ENCODE data around the gene KRT34.
"Not testable (repeated sequence)": the region's sequence is repeated elsewhere in the genome, so short reads cannot be mapped to it uniquely, and the experiment has no call there.

Gene KRT34

GRCh38 chr17:41366070-41366469 lies 16.0 kb downstream of the KRT34 start:
- no peak for DNase-seq (ENCODE audit: low read depth)

DNA sequence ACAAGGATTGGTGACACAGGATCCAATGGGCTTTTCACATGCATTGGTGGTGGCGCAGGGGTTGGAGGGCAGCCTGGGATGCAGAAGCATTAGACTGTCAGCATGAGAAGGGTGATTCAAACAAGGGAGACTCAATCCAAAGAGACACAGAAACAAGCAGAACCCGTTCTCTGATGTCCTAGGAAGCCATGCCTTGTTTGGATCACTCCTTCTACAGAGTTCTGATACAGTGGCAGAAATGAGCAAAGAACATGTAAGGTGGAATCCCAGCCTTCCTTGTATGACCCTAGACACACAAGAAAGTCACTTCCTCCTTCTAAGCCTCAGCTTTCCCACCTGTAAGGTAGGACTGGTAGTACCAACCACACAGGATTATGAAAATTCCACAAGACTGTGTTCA lies 18.2 kb downstream of the KRT34 start:
- no peak for DNase-seq (ENCODE audit: low read depth)

GRCh38 chr17:41360296-41360995 lies 21.7 kb downstream of the KRT34 start:
- DNase-seq (ENCODE audit: low read depth) = no peak

- no peak for DNase-seq (ENCODE audit: low read depth)
Observed at GRCh38 chr17:41354536-41354935, 27.6 kb downstream of the KRT34 start.

DNA sequence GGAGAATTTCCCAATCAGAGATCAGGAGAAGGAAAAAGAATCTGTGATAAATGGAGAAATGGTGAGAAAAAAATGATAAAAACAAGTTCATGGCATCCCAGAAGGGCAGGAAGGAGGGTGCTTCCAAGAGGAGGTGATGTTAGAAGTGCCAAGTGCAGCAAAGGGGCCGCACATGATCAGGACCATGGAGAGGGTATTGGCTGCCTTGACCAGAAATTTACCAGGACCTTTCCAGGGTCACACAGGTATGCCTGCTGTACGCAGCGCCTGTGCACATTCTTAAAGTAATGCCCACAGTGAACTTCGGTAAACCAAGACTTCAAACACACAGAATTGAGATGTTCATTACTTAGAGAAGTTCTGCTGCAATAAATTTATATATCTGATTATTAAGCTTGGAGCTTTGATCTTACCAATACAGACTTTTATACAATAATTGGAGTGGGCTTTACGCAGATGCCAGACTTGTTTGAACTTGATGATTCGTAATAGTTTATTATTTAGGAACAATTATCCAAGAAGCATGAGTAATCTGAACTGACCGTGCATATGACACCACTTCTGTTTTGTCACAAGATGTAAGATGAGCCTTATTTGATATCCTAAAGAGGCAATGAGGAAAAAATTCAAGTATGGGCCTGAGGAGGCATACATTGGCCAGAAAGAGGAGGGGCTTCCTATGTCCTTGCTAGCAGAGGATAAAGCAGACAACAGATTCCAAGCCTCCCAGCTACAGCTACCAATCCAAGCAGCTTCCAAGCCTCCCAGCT lies 29.3 kb downstream of the KRT34 start:
- no peak for DNase-seq (ENCODE audit: low read depth)

DNA sequence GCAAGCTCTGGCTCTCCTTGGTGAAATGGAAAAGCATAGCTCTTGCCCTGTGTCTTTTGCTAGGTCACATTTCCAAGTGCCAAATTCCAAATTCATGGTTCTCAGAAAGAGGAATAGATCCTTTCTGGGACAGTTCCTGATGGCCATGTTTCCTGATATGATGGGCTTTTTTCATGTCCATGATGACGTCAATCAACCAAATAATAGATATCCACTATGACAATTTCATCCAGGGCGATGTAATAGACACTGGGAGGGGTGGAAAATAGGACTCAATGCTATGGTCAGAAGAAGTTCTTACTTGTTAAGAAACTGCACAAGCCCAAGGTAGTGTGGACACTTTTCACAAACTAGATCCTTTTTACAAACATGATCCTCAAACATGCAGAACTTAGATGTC lies 30.9 kb downstream of the KRT34 start:
- no peak for DNase-seq (ENCODE audit: low read depth)

- not testable (repeated sequence) for DNase-seq (ENCODE audit: low read depth)
Observed at GRCh38 chr17:41350381-41350878, 31.7 kb downstream of the KRT34 start, which contains the start of gene KRT33A. TSS of gene KRT33A (minus strand) at chr17:41350828. CDS start at chr17:41350767, 61 bp downstream.

DNA sequence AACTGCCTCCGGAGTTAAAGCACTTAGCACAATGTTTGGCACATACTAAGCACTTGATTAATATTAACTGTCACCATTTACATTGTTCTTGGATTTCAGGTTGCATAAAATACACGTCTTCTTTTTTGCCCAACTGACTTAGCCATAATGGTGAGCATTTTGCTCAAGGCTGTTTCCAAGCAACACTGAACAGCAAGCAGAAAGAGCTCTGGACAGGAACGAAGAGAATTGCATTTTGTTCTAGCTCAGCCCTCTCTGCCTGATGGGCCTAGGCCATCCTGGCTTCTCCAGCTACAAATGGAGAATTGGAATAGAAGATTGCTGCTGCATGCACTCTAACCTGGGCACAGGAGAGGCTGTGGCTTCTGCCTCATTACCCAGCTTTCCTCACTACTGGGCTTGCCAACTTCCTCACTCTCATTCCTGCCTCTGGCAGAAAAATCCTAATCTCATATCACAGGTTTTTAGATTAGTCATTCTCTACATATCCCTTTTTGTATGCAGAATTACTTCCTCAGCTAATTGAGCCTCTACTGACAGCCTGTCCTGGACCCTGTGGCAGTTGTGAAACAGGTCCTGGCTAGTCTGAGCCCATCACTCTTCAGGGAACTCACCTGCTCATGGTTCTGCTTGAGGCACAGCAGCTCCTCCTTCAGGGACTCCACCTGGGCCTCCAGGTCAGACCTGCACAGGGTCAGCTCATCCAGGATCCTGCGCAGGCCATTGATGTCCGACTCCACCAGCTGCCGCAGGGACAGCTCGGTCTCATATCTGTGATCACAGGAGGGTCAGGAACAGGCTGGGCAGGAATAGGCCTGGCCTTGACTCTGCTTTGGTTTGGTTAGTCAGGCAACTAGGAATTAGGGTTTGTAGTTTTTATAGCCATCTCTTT lies 34.0 kb downstream of the KRT34 start:
- no peak for DNase-seq (ENCODE audit: low read depth)

GRCh38 chr17:41346421-41346820 lies 35.7 kb downstream of the KRT34 start:
- DNase-seq (ENCODE audit: low read depth) = not testable (repeated sequence)

DNA sequence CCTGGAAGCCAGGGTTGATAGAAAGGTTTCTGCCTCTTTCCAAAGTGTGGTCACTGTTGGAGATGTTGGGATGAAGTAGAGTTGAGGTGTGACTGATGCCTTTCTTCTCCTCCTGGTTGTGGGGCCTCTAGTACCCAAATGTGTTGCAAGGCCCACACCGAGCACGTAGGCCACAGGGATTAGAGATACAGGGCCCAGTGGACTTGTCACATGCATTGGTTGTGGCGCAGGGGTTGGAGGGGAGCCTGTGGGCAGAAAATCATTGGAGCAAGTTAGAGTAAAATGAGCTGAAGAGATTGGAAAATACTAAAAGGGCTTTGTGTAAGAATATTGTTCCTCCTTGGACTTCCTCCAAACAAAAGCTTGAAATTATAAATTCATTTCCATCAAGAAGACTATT lies 36.1 kb downstream of the KRT34 start:
- DNase-seq (ENCODE audit: low read depth) = no peak

DNA sequence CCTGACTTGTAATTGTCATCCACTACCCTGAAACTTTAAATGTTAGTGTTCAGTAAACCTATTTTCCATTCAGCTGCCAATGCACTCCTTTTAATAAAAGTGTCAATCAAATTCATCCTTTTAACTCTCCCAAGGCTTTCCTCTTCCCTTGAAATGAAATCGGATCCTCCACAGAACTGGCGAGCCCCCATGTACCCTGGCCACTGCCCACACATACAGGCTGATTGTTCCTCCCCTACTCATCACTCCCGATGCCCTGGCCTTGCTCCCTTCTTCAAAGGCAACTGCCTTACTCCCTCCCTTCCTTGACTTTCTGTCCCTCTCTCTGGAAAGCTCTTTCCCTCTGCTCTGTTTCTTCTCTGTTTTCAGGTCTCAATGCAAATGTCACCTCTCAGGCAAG lies 39.1 kb downstream of the KRT34 start:
- DNase-seq (ENCODE audit: low read depth) = no peak

DNA sequence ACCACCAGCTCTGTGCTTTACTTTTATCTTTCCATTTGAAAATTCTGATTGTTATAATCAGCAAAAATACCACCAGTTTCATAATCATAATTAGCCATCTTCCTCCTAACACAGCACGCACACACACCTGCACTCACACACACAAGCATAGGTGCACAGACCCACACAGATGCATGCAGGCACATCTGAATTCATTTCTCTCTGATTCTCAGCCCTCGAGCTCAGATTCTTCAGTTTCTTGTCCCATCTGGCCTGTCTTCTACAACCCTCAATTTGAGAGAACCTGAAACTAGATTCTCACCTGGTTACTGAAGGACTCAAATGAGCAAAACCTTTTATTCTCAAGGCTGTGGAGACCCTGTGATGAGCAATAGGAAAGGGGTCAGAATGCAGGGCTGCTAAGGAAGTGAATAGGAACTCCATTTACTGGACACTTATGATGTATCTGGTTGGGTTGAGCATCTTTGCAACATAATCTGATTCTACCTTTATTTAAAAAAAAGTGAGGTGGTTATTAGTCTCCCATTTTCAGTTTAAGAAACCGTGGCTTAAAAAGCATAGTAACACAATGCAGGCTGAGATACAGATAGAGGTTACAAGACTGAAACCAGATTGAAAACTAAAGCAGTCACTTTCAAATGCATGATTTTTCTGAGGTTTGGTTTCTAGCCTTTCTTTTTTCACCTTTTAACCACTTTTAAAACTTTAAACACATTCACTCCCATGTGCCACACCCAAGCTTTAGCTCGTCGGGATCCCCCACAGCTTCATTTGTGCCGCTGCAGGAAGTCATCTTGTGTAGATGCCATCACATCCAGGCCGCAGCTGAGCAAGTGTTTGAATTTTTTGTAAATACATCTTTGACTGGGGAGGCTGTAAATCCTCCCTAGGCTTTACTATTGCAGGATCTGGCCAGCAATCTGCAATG lies 40.9 kb downstream of the KRT34 start:
- DNase-seq (ENCODE audit: low read depth) = no peak

- DNase-seq (ENCODE audit: low read depth) = no peak
Observed at GRCh38 chr17:41340494-41340893, 41.6 kb downstream of the KRT34 start.

DNA sequence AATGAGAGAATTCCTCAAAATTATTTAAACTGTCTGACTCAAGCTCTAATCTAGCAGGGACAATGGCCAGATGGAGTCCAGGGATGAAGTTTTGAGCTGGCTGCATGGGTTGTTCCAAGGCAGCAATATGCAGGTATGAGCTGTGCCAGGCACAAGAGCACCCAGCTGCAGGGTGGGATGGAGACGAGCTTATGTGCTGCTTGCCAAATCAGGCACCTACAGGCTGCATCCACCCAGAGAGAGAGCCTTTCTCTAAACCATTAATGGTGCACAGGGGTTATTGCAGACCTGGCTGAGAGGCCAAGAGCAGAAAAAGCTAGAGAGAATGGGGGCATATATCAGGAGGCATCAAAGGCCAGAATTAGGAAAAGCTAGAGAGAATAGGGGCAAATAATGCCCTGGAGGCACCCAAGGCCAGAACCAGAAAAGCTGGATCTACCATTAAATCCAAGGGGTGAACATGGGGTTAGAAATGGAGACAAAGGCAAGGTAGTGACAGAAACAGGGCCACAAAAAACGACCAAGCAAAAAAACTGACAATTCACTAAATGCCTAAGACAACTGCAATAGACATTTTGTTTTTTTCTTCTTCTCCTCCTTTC lies 42.4 kb downstream of the KRT34 start:
- no peak for DNase-seq (ENCODE audit: low read depth)

- DNase-seq (ENCODE audit: low read depth) = no peak
Observed at GRCh38 chr17:41338961-41339485, 43.1 kb downstream of the KRT34 start.

GRCh38 chr17:41335747-41336146 lies 46.4 kb downstream of the KRT34 start:
- no peak for DNase-seq (ENCODE audit: low read depth)

GRCh38 chr17:41334385-41335305 lies 47.5 kb downstream of the KRT34 start:
- no peak for DNase-seq (ENCODE audit: low read depth)

GRCh38 chr17:41333836-41334235 lies 48.3 kb downstream of the KRT34 start:
- no peak for DNase-seq (ENCODE audit: low read depth)

- DNase-seq (ENCODE audit: low read depth) = no peak
Observed at GRCh38 chr17:41333098-41333497, 49.0 kb downstream of the KRT34 start.
